Activated CD4-positive, alpha-beta T cell treated with anti-CD3 and anti-CD28 coated beads for 1 hour (primary cell): ENCODE measurements around the gene CXXC4.

ENCODE experiments used
- DNase-seq: peaks from one replicate; pipeline ENCODE4 v3.0.0-alpha.2; 2020

The CXXC4 gene

DNA sequence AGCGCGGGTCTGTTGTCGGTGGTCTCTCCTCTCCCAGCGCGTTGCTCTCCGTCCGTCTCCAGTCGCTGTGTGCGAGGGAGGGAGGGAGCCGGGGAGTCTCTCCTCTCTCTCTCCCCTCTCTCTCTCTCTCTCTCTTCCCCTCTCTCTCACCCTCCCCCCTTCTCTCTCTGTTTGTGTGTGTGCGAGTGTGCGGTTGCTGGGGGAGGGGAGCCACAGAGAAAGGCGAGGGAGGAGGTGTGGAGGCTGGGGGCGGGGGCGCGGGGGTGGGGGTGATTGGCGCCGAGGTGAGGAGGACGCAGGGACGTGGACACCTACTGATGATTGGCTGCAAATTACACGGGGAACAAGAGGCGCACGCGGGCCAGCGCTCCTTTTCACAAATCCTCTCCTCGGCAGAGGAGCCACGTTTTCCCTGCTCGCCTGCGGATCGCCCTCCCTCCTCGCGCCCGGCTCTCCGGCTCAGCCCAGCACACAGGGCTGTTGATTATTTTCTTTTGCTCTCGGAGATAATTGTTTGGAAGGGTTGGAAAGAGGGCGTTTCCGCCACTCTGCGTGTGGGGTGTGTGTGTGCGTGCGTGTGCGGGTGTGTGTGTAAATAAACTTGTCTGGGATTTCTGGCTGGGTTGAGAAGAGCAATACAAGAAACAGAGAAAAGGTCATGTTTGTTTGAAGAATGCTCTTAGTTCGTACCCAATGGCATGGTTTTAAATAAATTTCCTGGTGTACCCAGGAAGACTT is at the start of gene CXXC4:
CXXC4 (minus strand) TSS at position 73 of the 738 bp plus-strand sequence. CDS start 3,092 bp downstream, outside the sequence.
- no peak for DNase-seq

DNA sequence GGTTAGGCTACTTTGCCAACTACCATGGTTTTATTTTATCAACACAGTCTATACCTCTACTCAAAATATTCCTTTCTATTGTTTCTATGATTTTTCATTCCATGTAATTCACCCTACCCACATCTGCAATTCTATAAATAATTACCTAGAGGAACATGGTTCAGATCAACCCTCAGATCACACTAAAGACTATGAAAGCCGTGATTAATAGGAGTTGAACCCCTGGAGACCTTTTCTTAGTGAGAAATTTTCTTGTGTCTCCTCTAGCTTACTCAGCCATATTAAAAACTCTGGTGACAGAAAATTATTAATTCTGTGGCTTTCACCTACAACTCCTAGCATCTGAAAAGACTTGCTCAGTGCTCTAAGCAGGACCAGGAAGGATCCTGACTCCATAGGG is 38.5 kb upstream of the CXXC4 start:
- no peak for DNase-seq

DNA sequence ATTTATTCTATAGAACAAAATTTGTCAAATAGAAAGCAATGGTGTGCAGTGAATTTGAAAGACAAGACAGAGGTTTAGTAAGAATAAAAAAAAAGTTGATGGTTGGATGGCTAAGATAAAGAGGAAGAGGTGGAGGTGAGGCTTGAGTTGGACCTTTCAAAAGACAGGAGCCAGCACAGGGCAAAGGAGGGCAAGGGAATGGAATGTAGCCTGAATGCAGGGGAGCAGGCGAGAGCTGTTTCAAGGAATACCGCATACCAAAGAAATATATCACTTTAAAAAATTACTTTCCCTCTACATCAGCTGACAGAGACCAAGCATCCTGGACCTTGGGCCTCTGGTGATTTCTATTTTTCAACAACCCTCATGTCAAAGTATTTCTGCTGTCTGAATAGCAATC is 38.0 kb upstream of the CXXC4 start:
- DNase-seq, result no peak

DNA sequence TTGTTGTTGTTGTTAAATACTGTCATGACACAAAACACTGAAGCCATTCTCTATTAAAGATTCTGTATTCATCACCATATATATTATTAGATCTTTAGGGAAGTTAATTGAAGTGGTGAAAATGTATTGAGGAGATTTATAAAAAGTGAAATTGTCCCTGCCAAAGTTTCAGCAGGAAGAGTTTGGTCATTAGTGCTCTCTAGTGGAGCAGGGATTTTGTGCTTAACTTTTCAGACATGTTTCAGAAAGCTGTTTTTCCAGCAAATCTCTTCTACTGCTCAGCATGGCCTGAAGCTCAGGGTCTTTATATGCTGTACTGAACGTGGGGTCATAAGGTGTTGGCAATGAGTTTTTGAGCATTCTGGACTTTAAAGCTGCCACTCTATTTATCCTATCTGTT is 36.7 kb upstream of the CXXC4 start:
- DNase-seq, result no peak

DNA sequence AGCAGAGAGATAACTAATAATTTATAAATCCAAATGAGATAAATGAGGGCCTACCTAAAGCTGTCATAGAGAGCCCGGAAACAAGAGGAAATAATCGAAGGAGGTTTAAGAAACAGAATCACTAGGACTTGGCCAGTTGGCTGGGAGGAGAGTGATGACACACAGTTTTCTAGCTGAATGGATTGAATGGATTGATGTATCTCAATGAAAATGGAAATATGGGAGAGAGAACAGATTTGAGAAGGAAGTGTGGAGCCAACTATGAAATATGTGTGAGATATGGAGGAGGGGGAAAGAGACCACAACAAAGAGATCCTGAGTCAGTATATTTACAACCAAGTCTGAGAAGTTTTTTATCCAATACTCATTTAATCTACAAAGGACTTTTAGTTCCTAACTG is 35.7 kb upstream of the CXXC4 start:
- DNase-seq, result no peak

DNA sequence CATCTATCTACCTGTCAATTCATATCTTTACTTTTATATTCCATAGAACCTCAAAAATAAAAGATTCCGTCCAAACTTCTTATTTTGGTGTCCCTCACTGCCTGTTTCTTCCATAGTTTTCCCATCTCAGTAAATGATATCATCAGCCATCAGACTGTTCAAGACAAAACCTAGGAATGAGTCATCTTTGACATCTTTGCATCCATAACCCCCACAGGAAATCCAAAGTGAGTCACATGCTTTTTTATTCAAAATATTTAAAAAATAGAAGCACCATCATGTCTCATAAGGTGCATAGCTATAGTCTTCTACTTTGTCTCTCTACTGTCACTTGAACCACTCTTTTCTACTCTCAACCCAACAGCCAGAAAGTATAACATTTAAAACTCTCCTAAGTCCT is 29.9 kb upstream of the CXXC4 start:
- DNase-seq, result no peak

DNA sequence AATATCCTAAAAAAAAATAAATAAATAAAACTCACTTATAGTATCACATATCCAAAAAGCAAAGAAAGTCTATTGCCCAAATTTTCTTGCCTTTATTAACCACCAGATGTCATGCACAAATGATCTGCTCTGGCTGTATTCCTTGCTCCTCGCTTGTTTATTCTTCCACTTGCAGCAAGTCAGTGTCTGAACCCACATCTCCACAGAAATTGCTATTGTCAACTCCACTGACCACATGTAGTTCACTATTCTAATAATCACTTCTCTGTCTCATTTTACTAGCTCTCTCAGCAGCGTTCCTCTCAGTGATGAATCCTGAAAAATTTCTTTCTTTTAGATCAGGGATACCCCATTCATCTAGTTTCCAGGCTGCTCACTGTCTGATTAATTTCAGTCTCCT is 29.3 kb upstream of the CXXC4 start:
- DNase-seq, result no peak

DNA sequence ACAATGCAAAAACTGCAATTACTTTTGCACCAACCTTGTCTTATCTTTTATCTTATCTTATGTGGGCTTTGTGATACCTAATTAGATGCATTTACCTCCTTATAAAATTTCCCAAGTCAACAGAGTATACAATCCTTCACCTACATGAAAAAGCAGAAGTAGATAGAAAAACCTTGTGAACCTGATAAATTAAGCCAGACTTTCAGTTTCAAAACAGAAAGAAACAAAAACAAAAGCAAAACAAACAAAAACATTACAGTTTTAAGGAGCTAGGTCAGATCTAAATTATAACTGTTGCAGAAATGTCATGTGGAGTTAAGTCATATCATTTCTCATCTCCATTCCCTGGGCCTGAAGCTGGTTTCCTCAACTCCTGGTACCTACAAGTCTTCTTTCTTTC is 24.9 kb upstream of the CXXC4 start:
- DNase-seq, result no peak

DNA sequence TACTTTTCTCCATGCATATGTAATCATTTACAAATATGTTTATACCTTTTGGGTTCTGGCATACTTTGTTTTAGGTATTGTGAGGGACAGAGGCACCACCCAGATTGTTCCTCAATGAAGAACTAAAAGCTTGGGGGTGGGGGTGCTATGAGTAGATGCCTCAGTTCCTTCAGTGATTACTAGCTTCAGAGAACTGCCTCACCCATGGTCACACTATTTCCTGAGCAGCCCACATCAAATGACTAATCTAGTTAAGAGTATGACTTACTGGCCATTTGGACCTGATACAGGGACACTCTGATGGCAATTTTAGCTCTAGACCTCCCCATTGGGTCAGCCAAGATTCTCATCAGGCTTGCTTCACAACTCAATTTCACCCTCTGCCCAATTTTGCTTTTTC is 22.2 kb upstream of the CXXC4 start:
- no peak for DNase-seq

DNA sequence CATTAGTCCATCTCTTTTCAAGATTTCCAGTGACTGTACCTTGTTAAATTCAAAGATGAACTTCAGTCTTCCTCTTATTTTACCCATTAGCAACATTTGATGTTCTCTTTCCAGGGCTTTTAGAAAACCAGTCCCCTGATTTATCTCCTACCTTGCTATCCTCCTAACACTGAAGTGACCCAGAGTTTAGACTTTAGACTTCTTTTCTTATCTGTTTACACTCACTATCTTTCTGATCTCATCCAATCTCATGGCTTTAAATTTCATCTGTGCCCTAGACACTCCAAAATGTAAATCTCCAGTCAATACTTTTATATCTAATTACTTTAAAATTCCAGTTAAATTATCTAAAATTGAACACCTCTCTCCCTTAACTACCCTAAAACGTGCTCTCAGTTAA is 13.5 kb upstream of the CXXC4 start:
- DNase-seq, result no peak

DNA sequence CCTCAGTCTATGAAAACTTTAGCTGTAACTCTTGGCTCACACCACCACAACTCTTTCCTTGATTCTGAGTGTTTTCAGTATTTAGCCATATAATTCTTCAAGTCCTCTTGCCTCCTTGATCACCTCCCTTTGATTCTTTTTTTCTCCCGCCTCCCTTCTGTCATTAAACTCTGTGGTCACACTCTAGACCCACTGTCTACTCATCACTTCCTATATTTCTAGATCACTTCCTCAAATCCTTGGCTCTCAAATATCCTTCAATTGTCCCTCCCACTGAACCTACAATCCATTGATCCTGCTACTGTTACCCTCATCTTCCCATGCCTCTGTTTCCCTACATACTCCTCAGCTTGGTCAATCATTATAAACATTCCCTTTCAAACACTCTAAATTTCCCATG is 12.4 kb upstream of the CXXC4 start:
- DNase-seq, result no peak

DNA sequence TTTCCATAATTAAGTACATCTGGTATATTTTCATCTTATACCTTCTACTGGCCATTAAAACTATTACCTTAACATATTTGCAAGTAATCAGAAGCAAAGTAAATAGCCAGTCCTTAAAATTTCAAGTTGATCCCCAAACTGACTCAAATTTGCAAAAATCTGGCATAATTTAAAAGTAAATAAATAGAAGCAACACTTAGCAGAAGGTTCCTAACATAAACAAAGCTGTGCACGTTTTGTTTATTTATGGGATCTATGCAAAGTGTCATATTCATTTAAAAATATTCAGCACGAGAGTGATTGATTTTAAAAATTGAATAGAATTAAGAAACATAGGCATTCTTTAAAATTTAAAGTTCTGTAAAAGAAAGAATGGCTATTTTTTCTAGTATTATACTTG is 9.8 kb upstream of the CXXC4 start:
- DNase-seq, result no peak

DNA sequence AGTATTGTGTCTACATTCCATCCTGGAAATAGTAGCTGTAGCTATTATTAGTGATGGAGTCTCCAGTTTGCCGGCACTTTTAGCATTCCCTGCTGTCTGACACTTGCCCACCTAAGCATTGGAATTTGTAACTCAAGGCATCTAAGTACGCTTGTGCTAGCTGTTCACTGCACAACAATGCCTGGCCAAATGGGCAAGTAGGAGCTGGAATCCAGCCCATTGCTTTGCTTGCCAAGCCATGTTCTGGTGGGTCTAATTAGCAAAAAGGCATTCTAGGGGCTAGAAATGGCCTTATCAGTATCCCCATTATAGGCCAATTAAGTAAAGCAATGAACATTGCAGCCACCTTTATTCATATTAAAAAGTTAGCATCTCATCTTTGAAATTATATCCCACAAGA is 7.8 kb upstream of the CXXC4 start:
- DNase-seq, result no peak

DNA sequence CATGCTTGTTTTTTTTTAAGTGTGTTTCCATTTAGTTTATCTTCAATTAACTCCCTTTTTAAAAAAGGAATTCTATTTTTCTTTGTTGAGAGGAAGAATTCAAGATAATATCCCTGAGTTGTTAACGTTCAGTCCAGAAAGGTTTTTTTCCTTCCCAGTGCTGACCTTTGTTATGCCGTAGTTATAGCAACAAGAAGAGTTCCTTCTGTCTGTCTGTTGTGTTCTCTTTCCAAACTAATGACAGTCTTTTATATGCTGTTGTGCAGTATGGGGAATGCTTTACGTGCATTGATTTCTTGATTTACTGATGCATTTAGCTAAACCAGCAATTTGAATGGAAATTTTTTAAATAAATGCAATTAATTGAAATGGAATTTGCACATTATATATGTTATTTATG is 6.6 kb upstream of the CXXC4 start:
- no peak for DNase-seq

DNA sequence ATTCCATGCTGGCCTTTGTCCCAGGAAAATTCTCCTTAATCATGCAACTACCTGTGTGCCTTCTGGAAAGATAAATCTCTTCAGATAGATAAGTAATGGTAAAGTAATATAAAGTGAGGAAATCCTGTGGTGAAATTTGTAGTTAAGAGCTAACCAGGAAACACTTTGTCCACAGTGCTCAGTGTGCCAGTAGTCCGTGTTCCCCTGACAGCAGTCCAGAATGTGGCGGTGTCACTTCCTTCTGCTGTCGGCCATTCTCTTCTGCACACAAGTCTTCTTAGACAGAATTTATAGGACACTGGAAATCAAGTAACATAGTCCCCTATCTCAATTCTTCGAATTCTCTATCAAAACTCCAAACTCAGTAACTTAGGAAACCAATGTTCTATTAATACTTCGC is 5.7 kb upstream of the CXXC4 start:
- no peak for DNase-seq

DNA sequence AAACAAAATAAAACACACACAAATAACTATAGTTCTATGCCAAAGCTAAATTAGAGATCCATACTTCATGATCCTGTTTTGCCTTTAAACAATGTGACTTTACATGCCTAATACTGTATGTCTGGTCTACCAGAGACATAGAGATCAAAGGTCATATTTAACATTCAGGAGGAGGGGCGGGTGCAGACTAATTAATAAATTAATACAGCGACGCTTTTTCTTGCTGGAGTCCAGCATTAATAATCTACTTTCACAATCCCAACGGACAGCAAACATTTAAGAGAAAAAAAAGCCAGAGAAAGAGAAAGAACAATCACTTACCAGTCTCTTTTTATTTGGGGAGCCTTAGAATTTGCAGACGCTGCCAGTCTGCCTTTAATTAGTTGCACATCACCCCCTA is 509 bp downstream of the CXXC4 start:
- DNase-seq, result no peak

DNA sequence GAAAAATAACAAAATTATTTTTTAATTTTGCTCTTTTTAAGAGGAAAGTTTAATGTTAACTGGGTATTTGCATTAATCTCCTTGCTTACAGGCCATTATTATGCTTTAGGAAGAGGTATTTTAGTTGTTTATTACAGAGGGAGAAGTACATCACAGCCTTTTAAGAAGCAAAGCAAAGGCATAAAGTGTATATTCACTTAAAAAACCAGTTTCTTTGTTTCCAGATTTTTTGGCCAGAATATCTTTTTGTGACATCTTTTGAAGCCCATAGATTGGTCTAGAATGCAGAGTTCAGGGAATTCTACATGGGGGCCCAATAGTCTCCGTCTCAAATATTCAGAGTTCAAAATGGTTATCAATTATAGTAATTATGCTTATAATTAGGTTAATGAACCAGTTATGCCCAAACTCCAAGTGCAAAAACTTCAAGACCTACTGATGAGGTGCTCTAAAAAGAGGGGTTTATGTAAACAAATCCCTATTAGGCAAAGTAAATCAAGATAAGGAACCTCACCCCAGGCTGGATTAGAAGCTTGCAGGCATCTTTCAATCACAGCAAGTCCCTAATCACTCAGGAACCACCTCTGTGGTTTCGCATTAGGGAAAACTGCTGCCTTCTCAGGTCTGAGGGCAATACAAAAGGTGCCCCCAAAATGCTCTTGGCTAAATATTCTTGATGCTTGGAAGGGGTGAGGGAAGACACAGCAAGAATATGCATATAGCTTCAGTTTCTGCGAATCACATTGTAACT is 1.4 kb downstream of the CXXC4 start:
- DNase-seq, result no peak

DNA sequence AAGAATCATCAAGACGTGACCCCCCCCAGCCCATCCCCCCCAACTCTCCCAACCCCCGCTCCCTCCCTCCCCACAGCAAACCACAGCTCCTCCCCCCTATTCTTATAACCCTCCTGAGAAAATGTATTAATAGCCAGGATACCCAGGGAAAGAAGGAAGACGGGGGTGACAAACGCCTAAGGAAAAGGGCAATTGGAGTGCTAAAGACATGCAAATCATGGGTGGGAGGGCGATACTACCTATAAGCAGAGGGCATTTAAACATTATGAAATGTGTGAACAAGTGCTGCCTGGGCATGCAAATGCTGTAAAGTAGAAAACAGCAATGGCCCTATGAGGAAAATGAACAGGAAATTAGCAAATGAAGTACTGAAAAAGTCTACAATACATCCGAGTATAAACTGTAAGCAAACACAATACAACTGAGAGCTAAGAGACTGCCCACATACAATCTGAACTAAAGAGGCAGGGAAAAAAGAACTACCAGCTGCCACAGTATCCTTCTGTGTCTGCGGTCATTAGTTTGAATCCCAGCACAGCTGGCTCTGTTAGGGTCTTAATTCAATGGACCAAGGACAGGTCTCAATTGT is 2.4 kb downstream of the CXXC4 start:
- DNase-seq, result no peak

DNA sequence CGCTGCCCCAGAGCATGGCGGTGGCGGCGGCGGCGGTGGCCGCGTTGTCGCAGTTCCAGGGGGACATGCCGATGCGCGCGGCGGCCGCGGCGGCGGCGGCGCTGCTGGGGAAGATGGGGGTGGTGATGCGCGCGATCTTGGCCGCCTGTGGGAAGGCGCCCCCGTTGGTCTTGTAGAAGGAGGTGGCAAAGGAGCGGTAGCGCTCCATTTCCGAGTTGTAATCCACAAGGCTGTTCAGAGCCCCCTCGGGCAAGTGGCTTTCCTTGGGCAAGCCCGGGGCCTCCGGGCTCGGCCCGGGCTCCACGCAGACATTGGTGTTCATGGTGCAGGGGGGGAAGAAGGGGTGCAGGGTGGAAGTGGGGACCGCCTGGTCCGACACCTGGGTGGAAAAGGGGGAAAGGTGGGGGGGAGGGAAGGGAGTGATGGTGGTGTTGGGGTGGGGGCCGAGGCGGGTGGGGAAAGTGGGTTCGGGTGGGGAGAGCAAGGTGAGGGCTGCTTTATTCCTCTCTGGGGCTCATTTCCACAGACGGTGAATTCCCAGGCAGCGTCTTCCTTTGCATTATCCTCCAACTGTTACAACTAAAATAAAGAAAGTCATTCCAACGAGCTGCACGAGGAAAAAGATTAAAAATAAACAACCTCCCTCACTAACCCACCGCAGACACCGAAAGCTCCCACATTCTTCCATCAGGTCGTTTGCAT is 3.1 kb downstream of the CXXC4 start:
- DNase-seq, result no peak

DNA sequence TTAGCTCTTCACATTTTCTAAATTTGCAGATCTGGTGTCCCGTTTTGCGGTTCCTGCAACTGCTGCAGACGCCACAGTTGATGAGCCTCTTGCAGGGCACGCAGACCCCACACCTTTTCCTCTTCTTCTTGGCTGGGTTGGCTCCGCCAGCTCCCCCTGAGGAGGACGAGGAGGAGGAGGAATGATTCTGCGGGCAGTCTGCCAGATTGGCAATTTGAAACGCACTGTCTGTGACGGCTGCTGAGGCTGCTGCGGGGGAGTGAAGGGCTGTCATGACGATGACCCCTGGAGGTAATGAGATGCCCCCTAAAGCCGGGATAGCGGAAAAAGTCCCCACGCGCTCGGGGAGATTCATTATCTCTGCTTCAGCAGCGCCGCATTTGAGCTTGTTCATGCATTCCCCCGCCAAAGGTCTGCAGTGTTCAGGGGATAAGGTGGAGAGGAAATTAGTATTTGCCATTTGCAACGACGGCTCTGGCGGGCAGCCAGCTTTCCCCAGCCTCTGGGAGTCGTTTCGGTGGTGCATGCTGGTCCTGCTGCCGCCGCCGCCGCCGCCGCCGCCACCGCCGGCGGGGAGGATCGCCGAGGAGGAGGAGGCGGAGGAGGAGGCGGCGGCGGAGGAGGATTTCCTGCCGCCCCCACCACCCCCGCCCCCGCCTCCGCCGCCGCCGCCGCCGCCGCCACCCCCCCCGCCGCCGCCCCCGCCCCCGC is 3.8 kb downstream of the CXXC4 start:
- peak; percentile 12 for DNase-seq

DNA sequence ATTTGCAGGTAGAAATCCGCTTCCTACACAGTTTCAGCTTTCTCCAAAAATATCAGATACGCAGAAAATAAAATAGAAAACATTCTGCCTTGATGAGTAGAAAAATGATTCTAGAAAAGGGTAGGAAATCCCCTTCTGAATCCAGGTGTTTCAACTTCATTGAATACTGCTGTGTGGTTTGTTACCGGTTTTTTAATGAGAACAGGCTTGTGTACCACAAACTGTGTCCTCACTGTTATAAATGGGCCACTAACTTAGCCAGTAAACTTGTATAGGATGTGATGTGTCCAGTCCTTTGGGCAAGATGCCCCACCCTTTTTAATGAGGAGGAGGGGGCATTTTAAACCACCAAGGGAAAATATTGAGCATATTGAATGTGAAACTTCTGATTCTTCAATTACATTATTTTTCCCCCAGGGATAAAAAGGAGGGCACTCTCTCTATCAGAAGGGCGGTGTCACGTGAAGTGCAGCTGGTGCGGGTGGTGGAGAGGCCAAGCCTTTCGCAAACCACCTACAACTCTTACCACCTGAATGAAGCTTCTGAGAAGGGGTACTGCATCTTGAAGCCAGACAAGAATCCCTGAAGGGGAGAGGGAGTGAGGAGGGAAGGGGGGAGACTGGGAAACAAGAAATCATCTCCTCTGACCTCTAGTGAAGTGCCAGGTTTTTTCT is 4.5 kb downstream of the CXXC4 start:
- DNase-seq, result no peak

DNA sequence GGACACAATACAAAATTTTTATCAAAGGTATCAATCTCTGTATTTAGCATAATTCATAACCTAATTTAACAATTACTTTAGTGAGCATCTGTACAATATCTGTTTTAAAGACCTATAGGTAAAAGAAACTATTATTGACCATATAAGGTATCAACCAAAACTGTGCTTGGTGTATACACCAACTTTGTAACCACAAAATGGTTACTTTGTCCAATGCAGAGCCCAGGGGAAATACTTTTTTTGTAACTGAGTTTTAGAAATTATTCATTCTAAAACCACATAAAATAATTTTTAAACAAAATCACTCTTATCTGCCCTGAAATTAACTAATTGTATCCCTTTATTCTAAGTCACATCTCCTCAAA is 5.0 kb downstream of the CXXC4 start:
- no peak for DNase-seq

DNA sequence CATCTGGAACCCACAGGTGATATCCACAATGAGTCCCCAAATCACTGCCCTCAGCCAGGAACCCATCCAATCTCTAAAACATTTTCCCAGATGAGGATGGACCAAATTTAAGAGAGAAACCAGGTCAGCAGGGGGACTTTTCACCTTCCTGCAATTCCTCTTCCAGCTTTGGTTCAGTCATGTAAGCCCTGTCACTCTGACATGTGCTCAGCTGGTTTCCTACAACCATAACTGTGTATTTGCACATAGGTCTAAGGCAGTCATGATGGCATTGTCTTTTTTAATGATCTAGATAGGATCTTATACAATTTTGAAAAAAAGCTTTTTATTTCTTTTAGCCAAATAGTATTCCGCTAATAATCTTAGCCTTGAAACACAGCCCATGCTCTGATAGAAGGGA is 6.5 kb downstream of the CXXC4 start:
- DNase-seq, result no peak
